ENCODE results near the gene SAMD8.
"Not testable (repeated sequence)": the region's sequence is repeated elsewhere in the genome, so short reads cannot be mapped to it uniquely, and the experiment has no call there.

The SAMD8 gene

GRCh38 chr10:75197066-75197465, 85.6 kb downstream of the SAMD8 start:
- no peak for DNase-seq

GRCh38 chr10:75197906-75198305, 86.5 kb downstream of the SAMD8 start:
- DNase-seq: no peak

GRCh38 chr10:75199949-75200348, 88.5 kb downstream of the SAMD8 start:
- DNase-seq: not testable (repeated sequence)

- no peak for DNase-seq
These were observed 90.4 kb downstream of the SAMD8 start for GRCh38 chr10:75201793-75202307.

- no peak for DNase-seq
These were observed 91.0 kb downstream of the SAMD8 start for GRCh38 chr10:75202321-75203045.

- DNase-seq: not testable (repeated sequence)
These were observed 91.7 kb downstream of the SAMD8 start for GRCh38 chr10:75203046-75203620.

- no peak for DNase-seq
These were observed 92.3 kb downstream of the SAMD8 start for GRCh38 chr10:75203724-75204123.

- no peak for DNase-seq
These were observed 94.5 kb downstream of the SAMD8 start for GRCh38 chr10:75205908-75206307.

GRCh38 chr10:75206638-75207037, 95.2 kb downstream of the SAMD8 start:
- DNase-seq: not testable (repeated sequence)

- DNase-seq: no peak
These were observed 95.8 kb downstream of the SAMD8 start for GRCh38 chr10:75207079-75207856.

- no peak for DNase-seq
These were observed 96.3 kb downstream of the SAMD8 start for GRCh38 chr10:75207857-75208144.

- DNase-seq: no peak
These were observed 96.7 kb downstream of the SAMD8 start for GRCh38 chr10:75208181-75208580.

- no peak for DNase-seq
These were observed 97.8 kb downstream of the SAMD8 start for GRCh38 chr10:75209086-75209920.

- DNase-seq: peak; percentile 67
These were observed 98.4 kb downstream of the SAMD8 start for GRCh38 chr10:75209921-75210281.

- DNase-seq: peak; percentile 89
These were observed 99.0 kb downstream of the SAMD8 start, which contains the start of gene VDAC2 for GRCh38 chr10:75210282-75211006. VDAC2 (plus strand) TSS chr10:75210796; CDS start chr10:75211159, 363 bp downstream.

- peak; percentile 8 for DNase-seq
These were observed 99.7 kb downstream of the SAMD8 start for GRCh38 chr10:75211007-75211691.

GRCh38 chr10:75212343-75212742, 100.9 kb downstream of the SAMD8 start:
- DNase-seq: no peak

- no peak for DNase-seq
These were observed 108.8 kb downstream of the SAMD8 start for GRCh38 chr10:75220274-75220673.

GRCh38 chr10:75221492-75221891, 110.0 kb downstream of the SAMD8 start:
- DNase-seq: not testable (repeated sequence)

- no peak for DNase-seq
These were observed 112.1 kb downstream of the SAMD8 start for GRCh38 chr10:75223507-75223906.

GRCh38 chr10:75226095-75226494, 114.6 kb downstream of the SAMD8 start:
- no peak for DNase-seq
